ENCODE data around the gene RCC1. TPM values are rescaled to one million over a fixed set of nuclear protein-coding genes. Genes with fewer than 3 reads are reported as not detected.
A peak's percentile ranks its signal among the peaks of the same experiment; 100 is the strongest.

RCC1 gene
- total and polyA plus RNA-seq, 2 experiments from 2014 or later = 17.5 to 27.0 TPM

DNA sequence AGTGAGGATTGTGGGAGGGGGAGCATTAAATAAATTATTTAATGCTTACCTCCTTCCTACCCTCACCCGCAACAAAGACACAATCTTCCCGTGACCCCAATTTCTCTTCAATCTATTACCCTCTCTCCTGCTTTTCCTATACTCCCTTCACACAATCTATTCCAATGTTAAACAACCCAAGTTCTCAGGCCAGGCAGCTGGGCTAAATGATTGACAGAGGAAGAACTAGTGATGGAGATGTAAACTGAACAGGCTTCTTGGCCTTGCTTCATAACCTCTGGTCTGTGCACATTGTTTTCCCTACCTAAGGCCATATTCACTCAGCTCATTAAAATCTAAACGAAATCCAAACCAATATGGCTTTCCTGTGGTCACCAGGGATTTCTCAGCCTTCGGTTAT lies 3.9 kb upstream of the RCC1 start:
- Histone ChIP-seq H3K79me2 (ENCODE audit: insufficient read depth) (peaks cover 24% of the 10 kb centered on the region), H3F3A (ENCODE audit: insufficient read depth) (peaks cover 16% of the 10 kb centered on the region), H3K9ac (no peak overlapping the region), H3K4me2 (ENCODE audit: unreplicated experiment) (no peak overlapping the region), H3K36me3 (ENCODE audit: low read depth) (peaks cover 7% of the 10 kb centered on the region), H3K9me3 (ENCODE audit: low read depth) (no peaks in the 10 kb centered on the region), H4K20me1 (ENCODE audit: insufficient read depth) (no peaks in the 10 kb centered on the region), H3K27ac (no peak overlapping the region), H3K27me3 (replicated peaks; ENCODE audit: insufficient read depth) (no peaks in the 10 kb centered on the region), H3K9me2 (ENCODE audit: insufficient read depth) (no peaks in the 10 kb centered on the region), H2AFZ (no peak overlapping the region), H3K4me1 (ENCODE audit: insufficient read depth) (no peaks in the 10 kb centered on the region), H3K4me3 (no peak overlapping the region)
- DNase-seq = no peak
- WGBS, 2 experiments (ENCODE audit: low coverage in 1 of 2, low lambda C conversion rate in 2 of 2, missing lambda C conversion rate in 2 of 2) = 75 to 81% methylated on average over 4 of the region's 4 CpGs
- TF ChIP-seq EZH2 (IDR thresholded peaks at IDR 0.05; ENCODE audit: insufficient read depth, poor library complexity, severe bottlenecking) (no peak), EZH2phosphoT487 (IDR thresholded peaks at IDR 0.05; ENCODE audit: insufficient read depth, low read depth) (no peak)
- in situ Hi-C loops (cut with MboI) = no loop called here

DNA sequence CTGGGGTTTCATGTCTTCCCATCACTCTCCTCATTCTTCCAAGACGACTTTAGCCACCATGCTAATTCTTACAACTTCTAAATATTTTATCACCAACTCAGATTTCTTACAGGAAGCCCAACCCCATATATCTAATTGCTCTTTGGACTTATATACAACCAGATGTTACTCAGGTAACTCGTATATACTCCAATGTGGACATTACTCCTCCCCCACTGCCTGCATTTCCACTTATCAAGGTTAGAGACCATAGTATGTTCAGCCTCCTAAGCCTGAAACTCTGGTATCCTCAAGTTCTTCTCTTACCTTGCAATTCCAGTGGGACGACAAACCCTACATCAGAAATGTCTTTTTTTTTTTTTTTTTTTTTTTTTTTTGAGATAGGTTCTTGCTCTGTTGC lies 2.7 kb upstream of the RCC1 start:
- Histone ChIP-seq H3F3A (ENCODE audit: insufficient read depth) (peaks cover 28% of the 10 kb centered on the region), H3K9ac (no peak overlapping the region), H3K4me3 (no peak overlapping the region), H3K79me2 (ENCODE audit: insufficient read depth) (peaks cover 36% of the 10 kb centered on the region), H3K9me2 (ENCODE audit: insufficient read depth) (no peaks in the 10 kb centered on the region), H3K4me1 (ENCODE audit: insufficient read depth) (no peaks in the 10 kb centered on the region; the same call in 1 of the 2 replicates), H3K27ac (no peak overlapping the region), H3K27me3 (replicated peaks; ENCODE audit: insufficient read depth) (no peaks in the 10 kb centered on the region), H4K20me1 (ENCODE audit: insufficient read depth) (no peaks in the 10 kb centered on the region), H3K36me3 (ENCODE audit: low read depth) (peaks cover 19% of the 10 kb centered on the region), H3K4me2 (ENCODE audit: unreplicated experiment) (no peak overlapping the region), H3K9me3 (ENCODE audit: low read depth) (no peaks in the 10 kb centered on the region), H2AFZ (no peak overlapping the region)
- DNase-seq = no peak
- TF ChIP-seq EZH2 (IDR thresholded peaks at IDR 0.05; ENCODE audit: insufficient read depth, poor library complexity, severe bottlenecking) (no peak), EZH2phosphoT487 (IDR thresholded peaks at IDR 0.05; ENCODE audit: insufficient read depth, low read depth) (no peak)
- WGBS, 2 experiments (ENCODE audit: low coverage in 1 of 2, low lambda C conversion rate in 2 of 2, missing lambda C conversion rate in 2 of 2) = 25 to 36% methylated on average over 3 of the region's 3 CpGs
- in situ Hi-C loops (cut with MboI) = no loop called here

DNA sequence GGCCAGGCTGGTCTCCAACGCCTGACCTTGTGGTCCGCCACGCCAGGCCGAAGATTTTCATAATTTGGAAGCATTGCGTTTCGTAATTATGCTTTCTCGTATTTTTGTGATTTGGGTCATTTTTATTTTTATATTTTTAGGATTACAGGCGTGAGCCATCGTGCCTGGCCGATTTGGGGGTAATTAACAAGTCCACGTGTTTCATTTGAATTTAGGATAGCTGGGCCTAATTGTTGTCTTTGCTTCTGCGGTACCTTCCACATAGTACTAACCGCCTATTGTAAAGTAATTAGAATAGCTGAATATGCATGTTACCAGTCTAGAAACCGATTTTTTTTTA lies 1.0 kb downstream of the RCC1 start:
- peaks cover 52% of the 10 kb centered on the region for H3K36me3 ChIP-seq (ENCODE audit: low read depth)
- H3K4me2 ChIP-seq (ENCODE audit: unreplicated experiment) = peak overlapping the region; percentile 99
- H3K79me2 ChIP-seq (ENCODE audit: insufficient read depth) = peaks cover 57% of the 10 kb centered on the region
- peaks cover 20% of the 10 kb centered on the region for H3K4me1 ChIP-seq (ENCODE audit: insufficient read depth)
- no peak for TF ChIP-seq EZH2 (IDR thresholded peaks at IDR 0.05; ENCODE audit: insufficient read depth, poor library complexity, severe bottlenecking)
- TF ChIP-seq EZH2phosphoT487 (IDR thresholded peaks at IDR 0.05; ENCODE audit: insufficient read depth, low read depth) = no peak
- H3K9ac ChIP-seq = peak overlapping the region; percentile 100
- H3K27me3 ChIP-seq (replicated peaks; ENCODE audit: insufficient read depth) = no peaks in the 10 kb centered on the region
- peaks cover 12% of the 10 kb centered on the region; the same call in 1 of the 2 replicates for H4K20me1 ChIP-seq (ENCODE audit: insufficient read depth)
- H2AFZ ChIP-seq = no peak overlapping the region
- H3K9me2 ChIP-seq (ENCODE audit: insufficient read depth) = no peaks in the 10 kb centered on the region
- in situ Hi-C loops (cut with MboI) = no loop called here
- peak overlapping the region; percentile 95 for H3K27ac ChIP-seq
- H3F3A ChIP-seq (ENCODE audit: insufficient read depth) = peaks cover 59% of the 10 kb centered on the region
- H3K4me3 ChIP-seq = peak overlapping the region; percentile 100
- DNase-seq = no peak
- 1 to 2% methylated on average over 14 of the region's 14 CpGs for WGBS, 2 experiments (ENCODE audit: low coverage in 1 of 2, low lambda C conversion rate in 2 of 2, missing lambda C conversion rate in 2 of 2)
- no peaks in the 10 kb centered on the region for H3K9me3 ChIP-seq (ENCODE audit: low read depth)

DNA sequence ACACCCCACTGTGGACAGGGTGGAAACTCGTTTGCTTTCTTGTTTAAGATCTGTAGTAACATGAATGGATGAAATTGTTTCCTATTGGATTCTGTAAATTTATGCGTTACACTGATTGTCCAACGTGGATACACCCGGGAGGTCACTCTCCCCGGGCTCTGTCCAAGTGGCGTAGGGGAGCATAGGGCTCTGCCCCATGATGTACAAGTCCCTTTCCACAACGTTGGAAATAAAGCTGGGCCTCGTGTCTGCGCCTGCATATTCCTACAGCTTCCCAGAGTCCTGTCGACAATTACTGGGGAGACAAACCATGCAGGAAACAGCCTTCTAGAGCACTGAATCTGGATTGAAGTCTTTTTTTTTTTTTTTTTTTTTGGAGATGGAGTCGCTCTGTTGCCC lies 1.4 kb downstream of the RCC1 start:
- no peaks in the 10 kb centered on the region for H3K27me3 ChIP-seq (replicated peaks; ENCODE audit: insufficient read depth)
- peaks cover 12% of the 10 kb centered on the region; the same call in 1 of the 2 replicates for H4K20me1 ChIP-seq (ENCODE audit: insufficient read depth)
- H3K4me2 ChIP-seq (ENCODE audit: unreplicated experiment) = peak overlapping the region; percentile 99
- H3K27ac ChIP-seq = peak overlapping the region; percentile 95
- WGBS, 2 experiments (ENCODE audit: low coverage in 1 of 2, low lambda C conversion rate in 2 of 2, missing lambda C conversion rate in 2 of 2) = 0 to 1% methylated on average over 11 of the region's 11 CpGs
- no peaks in the 10 kb centered on the region for H3K9me3 ChIP-seq (ENCODE audit: low read depth)
- H3K4me3 ChIP-seq = peak overlapping the region; percentile 100
- peaks cover 57% of the 10 kb centered on the region for H3K79me2 ChIP-seq (ENCODE audit: insufficient read depth)
- TF ChIP-seq EZH2 (IDR thresholded peaks at IDR 0.05; ENCODE audit: insufficient read depth, poor library complexity, severe bottlenecking) = no peak
- no peak for TF ChIP-seq EZH2phosphoT487 (IDR thresholded peaks at IDR 0.05; ENCODE audit: insufficient read depth, low read depth)
- H3K9ac ChIP-seq = peak overlapping the region; percentile 100
- peaks cover 20% of the 10 kb centered on the region for H3K4me1 ChIP-seq (ENCODE audit: insufficient read depth)
- no peaks in the 10 kb centered on the region for H3K9me2 ChIP-seq (ENCODE audit: insufficient read depth)
- peaks cover 52% of the 10 kb centered on the region for H3K36me3 ChIP-seq (ENCODE audit: low read depth)
- H2AFZ ChIP-seq = no peak overlapping the region
- peak; percentile 38 for DNase-seq
- peaks cover 63% of the 10 kb centered on the region for H3F3A ChIP-seq (ENCODE audit: insufficient read depth)
- in situ Hi-C loops (cut with MboI) = no loop called here

Data from GM23248 (cell line).